GM18499 (cell line): ENCODE data around the gene SAMD4A.

Experiments used
- ATAC-seq: cut with Tn5 transposase; IDR thresholded peaks from one replicate; pipeline ENCODE4 v1.9.1; 2021; ENCODE audit warnings: moderate number of reproducible peaks; ENCODE audit not compliant: insufficient read depth, unreplicated experiment

Gene SAMD4A

GRCh38 chr14:54675236-54676128 is 108.6 kb downstream of the SAMD4A start:
- ATAC-seq: no peak

GRCh38 chr14:54676812-54677708 is 110.1 kb downstream of the SAMD4A start:
- ATAC-seq: no peak

- ATAC-seq: no peak
These were observed 113.7 kb downstream of the SAMD4A start for GRCh38 chr14:54680651-54681050.

- no peak for ATAC-seq
These were observed 114.9 kb downstream of the SAMD4A start for GRCh38 chr14:54681811-54682261.

GRCh38 chr14:54682578-54682977 is 115.7 kb downstream of the SAMD4A start:
- no peak for ATAC-seq

- ATAC-seq: no peak
These were observed 117.2 kb downstream of the SAMD4A start for GRCh38 chr14:54683882-54684794.

- ATAC-seq: no peak
These were observed 118.4 kb downstream of the SAMD4A start for GRCh38 chr14:54685286-54685845.

- ATAC-seq: no peak
These were observed 119.4 kb downstream of the SAMD4A start for GRCh38 chr14:54686219-54686870.

- ATAC-seq: no peak
These were observed 120.2 kb downstream of the SAMD4A start for GRCh38 chr14:54686871-54687749.

GRCh38 chr14:54687750-54688119 is 120.8 kb downstream of the SAMD4A start:
- ATAC-seq: no peak

GRCh38 chr14:54688229-54688628 is 121.3 kb downstream of the SAMD4A start:
- no peak for ATAC-seq

GRCh38 chr14:54689928-54690327 is 123.0 kb downstream of the SAMD4A start:
- no peak for ATAC-seq

- ATAC-seq: no peak
These were observed 124.0 kb downstream of the SAMD4A start for GRCh38 chr14:54690887-54691286.

- ATAC-seq: no peak
These were observed 124.8 kb downstream of the SAMD4A start for GRCh38 chr14:54691525-54692283.

- ATAC-seq: no peak
These were observed 125.4 kb downstream of the SAMD4A start for GRCh38 chr14:54692284-54692772.

GRCh38 chr14:54693761-54694160 is 126.8 kb downstream of the SAMD4A start:
- ATAC-seq: no peak

- no peak for ATAC-seq
These were observed 128.3 kb downstream of the SAMD4A start for GRCh38 chr14:54695196-54695595.
